IPS DF 19.7 (cell line): ENCODE data around the gene RALY.

Experiments
- DNase-seq: peaks from one replicate; pipeline ENCODE4 v3.0.0-alpha.2; 2013; ENCODE audit warnings: low read depth, low spot score

The RALY gene

GRCh38 chr20:34076952-34077351 lies 83.2 kb downstream of the RALY start:
- no peak for DNase-seq

- no peak for DNase-seq
These were observed 84.8 kb downstream of the RALY start for GRCh38 chr20:34078540-34078939.

- DNase-seq: no peak
These were observed 86.1 kb downstream of the RALY start for GRCh38 chr20:34079818-34080217.

DNA sequence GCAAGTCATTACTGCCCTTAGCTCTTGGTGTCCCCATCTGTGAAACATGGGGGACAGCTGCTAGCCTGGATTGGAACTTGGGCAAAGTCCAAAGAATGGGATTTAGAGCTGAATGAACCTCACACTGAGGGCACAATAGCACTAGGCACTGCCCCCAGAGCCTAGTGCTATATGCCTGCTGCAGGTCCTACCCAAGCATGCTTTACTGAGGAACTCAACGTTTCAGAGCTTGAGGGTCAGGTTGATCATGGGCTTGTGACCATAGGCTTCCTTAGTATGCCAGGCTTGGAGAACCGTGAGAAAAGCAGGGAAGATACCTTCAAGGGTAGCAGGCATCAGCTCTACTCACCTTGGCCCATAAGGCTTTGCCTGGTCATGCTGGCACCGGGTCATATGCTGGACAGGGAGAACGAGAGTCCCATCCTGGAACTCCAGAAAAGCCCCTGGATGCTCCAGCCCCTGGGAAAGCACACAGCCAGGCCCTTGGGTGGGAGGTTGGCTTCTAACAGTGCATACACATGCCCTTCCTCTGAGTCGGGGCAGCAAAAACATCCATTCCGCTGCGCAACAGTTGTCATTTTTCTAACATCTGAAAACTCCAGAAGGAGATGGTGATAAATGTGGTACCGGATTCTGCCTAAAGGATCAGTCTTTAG lies 88.6 kb downstream of the RALY start:
- no peak for DNase-seq

GRCh38 chr20:34083137-34083536 lies 89.4 kb downstream of the RALY start:
- no peak for DNase-seq

GRCh38 chr20:34083781-34084180 lies 90.1 kb downstream of the RALY start:
- no peak for DNase-seq

GRCh38 chr20:34084227-34084923 lies 90.7 kb downstream of the RALY start:
- DNase-seq: no peak

DNA sequence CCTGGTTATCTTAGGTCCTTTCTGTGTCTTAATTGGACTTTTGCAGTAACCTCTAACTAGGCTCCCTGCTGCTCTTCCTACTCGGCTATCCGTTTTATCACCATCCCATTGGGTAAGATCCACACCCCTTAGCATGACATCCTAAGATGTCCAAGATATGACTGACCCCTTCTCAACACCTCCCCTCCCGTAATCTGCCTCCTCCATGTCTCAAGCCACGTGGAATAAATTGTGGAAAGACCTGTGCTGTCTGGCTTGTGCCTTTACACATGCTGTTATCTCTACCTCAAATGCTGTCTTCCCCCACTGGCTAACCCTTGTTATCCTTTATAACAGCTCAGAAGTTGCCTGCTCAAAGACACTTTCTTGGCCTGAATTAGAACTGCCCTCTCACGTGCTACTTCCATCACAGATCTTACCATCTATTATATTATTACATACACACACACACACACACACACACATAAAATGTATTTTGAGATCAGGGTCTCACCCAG lies 91.9 kb downstream of the RALY start:
- DNase-seq: no peak

- DNase-seq: no peak
These were observed 94.8 kb downstream of the RALY start for GRCh38 chr20:34088305-34089174.

DNA sequence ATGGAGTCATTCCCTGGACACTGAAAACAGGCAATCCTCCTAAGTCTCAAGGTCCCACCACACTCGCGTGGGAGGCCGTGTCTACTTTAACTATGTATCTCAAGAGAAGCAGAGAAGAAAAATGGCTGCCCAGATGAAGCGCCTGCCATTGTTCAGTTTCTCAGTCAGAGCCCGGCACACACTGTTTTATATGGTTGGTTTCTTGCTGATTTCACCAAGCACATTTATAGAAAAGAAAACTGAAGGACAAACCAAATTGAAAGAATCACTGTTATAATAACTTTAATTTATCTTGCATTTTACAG lies 95.4 kb downstream of the RALY start:
- no peak for DNase-seq

DNA sequence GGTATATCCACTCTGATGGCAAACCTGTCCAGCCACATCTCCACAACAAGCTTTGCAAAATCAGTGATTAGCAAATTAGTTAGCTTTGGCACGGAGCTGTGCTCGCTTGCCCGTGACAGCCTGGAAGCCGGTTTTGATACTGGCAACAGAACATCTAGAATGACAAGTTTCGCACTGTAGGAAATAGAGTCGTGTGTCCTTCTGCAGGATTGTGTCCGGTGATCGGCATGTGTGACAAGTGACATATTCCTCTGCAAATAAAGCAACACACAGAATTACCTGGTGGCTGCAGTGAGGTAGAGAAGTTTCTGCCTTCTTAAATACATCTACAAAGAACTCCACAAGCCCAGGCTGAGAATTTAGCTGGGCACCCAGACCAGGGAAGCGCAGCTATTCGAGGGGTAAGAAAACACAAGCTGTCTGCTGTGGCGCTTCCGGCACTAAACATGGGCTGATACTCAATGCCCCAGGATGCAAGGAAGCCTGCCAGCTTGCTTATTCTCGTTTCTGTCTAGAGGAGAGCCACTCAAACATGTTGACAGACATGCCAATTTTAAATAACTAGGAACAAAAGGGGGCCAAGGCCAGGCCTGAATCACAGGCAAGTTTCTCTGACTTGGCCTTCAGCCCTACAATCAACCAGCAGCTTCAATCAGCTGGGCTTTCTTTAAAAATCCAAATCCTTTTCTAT lies 96.1 kb downstream of the RALY start:
- no peak for DNase-seq

- DNase-seq: no peak
These were observed 96.9 kb downstream of the RALY start for GRCh38 chr20:34090645-34091044.

DNA sequence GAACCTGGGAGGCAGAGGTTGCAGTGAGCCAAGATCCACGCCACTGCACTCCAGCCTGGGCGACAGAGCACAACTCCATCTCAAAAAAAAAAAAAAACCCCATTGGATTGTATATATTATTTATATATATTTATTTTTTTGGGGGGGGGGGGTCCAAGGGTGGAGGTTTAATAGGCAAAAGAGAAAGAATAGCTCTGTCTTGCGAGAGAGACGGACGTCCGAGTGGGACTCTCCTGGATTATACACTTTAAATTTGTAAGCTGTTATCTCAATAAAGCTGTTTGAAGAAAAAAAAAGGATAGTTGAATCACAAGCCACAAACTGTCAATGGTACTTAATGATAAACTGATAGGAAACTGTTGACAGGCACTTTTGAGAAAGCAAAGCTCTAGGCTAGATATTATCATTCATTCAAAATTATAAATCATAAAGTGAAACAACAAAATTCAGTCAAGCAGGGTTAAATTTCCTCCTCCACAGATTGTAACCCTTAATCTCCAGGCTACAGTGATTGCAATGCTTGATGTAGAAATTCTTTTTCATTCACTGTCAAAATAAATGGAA lies 98.0 kb downstream of the RALY start:
- DNase-seq: no peak

DNA sequence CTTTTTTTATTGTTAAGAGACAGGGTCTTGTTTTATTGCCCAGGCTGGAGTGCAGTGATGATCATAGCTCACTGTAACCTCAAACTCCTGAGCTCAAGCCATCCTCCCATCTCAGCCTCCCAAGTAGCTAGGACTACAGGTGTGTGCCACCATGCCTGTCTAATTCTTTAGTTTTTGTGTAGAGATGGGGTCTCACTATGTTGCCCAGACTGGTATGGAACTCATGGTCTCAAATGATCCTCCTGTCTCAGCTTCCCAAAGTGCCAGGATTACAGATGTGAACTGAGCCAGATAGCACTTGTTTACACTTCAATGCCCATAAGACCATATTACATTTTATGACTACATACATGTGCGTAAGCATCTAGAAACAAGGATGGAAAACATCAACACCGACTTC lies 100.2 kb downstream of the RALY start:
- DNase-seq: no peak

- no peak for DNase-seq
These were observed 102.1 kb downstream of the RALY start for GRCh38 chr20:34095825-34096224.

DNA sequence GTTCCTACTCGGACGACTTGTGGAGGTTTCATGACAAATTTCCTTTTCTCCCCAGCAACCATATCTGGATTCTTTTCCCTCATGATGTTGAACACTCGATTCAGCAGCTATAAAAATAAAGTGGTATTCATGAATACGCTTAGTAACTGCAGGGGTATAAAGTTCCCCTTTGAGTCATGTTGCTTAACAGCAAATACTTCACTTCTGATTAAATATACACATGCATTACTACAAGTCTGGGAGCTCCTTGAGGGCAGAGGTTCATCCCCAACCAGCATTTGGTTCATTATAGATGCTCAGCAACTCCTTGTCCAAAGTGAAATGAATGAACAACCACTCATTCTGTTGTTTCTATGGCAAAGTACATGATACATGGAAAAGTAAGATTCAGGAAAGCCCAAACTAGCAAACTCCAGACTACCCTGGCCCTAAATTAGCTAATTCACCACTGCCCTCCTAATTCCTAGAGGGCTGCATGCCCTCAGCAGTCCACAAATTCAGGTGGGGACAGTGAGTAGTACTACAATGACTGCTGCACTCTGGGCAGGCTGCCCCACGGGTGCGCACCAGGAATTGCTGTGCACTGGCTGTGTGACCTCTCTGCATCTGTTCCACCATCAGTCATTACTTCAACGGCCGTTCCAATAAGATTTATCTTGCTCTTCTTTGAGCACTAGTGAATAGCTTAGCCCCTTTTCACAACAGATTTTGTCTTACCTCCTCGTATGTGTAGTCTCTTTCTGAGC lies 103.2 kb downstream of the RALY start:
- DNase-seq: no peak

DNA sequence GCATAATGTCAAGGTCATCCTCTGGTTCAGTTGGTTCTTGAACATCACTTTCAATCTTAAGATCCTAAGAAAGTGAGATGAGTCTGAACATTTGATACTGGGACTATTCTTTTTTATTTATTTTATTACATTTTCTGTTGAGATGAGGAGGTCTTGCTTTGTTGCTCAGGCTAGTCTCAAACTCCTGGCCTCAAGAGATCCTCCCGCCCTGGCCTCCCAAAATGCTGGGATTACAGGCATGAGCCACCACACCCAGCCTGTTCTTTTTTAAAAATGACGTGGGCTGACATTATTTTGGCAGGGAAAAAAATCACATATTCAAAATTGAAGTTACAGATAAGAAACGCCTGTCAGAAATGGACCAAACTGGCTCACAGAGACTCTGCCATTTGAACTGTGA lies 104.9 kb downstream of the RALY start:
- no peak for DNase-seq

- DNase-seq: no peak
These were observed 106.0 kb downstream of the RALY start for GRCh38 chr20:34099675-34100074.

DNA sequence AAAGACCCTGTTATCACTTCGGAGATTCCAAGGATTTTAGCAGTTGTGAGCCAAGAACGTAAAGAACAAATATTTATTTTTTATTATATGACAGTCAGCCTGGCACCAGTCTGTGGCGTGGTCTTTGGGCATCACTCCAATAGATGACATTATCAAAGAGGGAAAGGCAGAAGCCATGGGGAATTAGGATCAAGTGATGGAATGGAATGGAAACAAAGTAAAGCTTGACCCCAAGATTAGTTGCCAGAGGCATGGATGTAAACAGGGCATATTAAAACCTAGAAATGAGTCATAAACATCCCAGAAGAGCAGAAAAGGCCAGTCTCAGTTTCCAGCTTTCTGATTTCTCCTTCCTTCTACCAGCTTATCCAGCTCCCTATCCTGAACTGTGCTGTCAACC lies 106.9 kb downstream of the RALY start:
- DNase-seq: no peak

GRCh38 chr20:34102342-34102741 lies 108.6 kb downstream of the RALY start:
- no peak for DNase-seq

DNA sequence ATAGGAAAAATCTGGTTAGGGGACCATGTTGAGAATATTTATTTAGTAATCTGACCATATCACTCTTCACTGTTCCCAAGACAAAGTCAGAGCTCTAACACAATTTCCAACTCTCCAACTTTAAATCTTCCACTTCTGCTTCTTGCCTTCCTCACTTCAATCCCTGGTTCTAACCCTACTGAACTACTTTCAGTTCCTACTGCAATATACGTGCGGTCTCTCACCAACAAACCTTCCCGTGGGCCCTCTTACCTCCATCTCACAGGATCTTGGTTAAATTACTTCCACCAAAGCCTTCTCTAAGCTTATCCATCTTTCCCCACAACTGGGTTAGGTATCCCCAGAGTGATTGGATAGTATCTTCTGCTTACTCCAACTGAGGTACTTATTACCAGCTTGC lies 110.3 kb downstream of the RALY start:
- no peak for DNase-seq
